GM21360 (cell line): Measurements from ENCODE around the gene PITRM1.
"Not testable (repeated sequence)": the region's sequence is repeated elsewhere in the genome, so short reads cannot be mapped to it uniquely, and the experiment has no call there.

Experiments
- ATAC-seq: cut with Tn5 transposase; IDR thresholded peaks from one replicate; pipeline ENCODE4 v1.9.1; 2021; ENCODE audit warnings: mild to moderate bottlenecking, moderate library complexity; ENCODE audit not compliant: unreplicated experiment

Gene PITRM1

DNA sequence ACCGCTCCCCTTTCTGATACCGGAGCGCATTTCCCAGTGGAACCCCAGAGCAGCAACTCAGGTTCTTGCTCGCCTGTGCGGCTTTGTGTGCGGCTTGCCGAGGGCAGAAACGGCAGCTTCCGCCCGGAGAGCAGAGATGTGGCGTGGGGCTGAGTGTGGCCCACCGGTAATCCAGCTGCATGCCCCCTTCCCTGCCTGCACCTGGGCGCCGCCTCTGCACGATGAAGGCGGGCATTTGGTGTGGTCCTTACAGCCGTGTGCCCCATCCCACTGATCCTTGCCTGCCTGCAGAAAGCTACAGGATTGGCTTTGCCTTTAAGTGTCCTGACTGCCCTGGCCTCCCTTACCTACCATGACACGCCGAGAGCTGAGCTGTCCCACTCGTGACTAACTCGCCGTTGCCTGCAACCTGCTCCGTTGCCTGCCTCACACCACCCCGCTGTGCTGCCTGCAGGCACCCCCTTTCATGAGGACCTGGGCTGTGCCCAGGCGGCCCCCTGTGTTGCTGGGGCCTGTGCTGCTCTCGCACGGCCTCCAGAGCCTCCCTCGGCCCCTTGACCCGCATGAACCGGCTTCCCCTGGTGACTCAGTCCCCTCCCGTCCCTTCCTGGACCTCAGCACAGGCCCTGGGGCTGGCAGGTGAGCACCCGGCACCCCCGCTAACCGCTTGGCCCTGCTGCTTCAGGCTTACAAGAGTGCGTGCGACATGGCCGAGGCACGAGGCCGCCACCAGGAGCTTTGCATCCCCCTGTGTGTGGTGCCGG is 48.0 kb downstream of the PITRM1 start:
- no peak for ATAC-seq

DNA sequence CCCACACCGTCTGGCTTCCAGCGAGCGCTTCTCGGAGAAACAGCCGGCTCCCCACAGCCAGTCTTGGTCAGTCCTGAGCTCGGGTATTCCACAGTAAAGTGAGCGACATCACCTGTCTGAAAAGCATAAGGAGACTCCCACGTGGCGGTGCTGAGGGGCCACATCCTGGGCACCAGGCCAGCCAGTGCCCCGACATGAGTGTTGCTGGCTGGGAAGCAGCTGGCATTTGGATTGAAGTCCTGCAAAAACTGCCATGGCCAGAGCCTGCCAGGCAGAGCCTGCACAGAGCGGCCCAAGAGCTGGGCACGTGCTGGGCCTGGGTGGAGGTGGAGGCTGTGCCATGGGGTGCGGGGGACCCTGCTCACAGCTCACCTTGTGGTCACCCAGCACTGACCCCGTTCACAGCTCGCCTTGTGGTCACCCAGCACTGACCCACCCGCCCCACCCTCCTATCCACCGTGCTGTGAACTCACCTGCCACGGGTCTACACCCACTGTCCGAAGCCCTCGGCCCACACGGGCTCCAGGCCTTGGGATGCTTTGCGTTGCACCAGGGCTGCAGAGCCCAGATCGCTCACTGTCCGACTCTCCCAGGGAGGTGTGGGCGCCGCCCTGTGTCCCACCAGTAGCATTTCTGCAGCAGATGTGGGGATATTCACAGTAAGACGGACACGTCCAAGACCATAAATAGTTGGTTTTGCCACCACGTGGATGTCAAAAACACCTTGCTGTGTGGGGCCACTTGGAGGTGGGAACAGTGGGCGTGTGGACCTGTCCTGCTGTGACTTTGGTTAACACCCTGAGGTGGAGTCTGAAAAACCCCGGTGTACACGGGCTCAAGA is 48.8 kb downstream of the PITRM1 start:
- no peak for ATAC-seq

DNA sequence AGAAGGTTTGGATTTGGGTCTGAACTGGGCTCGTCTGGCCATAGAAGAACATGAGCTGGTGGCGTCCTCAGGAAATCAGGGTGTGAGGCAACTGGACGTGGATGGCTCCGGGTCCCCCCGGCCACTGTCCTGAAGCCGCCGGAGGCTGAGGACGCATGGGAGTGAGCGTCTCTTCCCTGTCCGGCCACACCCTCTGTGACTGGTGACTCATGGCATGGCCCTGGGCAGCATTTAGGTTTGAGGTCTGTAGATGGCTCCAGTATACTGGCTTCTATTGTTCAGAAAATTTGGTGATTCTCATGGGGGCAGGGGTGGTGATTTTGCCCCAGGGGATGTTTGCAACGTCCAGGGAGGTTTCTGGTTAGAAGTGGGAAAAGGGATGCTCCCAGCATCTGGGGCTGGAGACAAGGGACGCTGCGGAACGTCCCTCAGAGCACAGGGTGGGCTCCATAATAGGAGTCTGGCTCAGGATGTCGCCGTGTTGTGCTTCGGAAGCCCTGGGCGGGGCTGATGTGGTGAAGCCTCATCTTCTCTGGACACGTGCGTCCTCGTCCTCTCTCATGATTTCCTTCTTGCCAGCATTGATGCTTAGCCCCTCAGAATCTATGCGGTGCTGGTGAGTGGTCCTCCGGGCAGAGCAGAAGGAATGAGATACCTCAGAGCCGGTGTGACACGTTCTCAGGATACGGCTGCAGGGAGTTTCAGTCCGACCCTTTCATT is 49.9 kb downstream of the PITRM1 start:
- no peak for ATAC-seq

DNA sequence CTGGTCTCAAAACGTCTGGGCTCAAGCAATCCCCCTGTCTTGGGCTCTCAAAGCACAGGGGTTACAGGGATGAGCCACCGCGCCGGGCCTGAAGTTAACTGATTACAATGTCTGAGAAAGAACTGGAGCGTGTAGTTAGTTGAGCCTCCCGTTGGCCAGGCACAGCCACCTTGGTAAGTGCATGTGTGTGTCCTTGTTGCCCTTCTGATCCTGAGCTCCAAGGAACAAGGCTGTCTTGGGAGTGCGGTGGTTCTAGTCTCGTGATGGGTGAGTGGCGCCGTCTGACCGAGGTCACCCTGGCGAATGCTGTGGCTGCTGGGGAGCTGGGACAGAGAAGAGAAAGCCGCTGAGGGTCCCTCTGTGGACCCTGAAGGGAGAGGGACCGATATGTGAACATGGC is 50.5 kb downstream of the PITRM1 start:
- no peak for ATAC-seq

DNA sequence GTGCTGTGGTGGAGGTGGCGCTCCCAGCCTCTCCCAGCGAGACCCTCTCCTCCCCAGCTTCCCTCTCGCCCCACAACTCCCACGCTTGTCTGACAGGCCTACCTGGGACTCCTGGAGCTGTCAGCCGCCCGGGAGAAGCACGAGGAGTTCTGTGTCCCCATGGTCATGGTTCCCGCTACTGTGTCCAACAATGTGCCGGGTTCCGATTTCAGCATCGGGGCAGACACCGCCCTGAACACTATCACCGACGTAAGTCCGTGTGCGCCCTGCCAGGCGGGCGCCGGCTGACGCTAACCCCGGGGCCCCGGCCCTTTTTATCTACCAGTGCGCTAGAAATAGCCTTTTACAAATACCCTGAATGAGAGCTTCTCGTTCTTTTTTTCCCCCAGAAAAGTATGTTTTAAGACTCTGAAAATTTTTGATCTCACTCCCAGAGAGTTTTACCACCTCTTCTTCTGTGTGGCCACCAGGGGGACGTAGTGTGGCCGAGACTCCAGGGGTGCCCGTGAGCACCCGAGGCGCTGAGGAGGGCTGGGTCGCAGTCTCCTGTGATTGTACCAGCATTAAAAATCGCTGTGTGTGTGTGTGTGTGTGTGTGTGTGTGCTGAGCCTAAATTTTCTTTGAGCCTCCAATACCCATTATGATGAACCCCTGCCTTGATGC is 52.7 kb downstream of the PITRM1 start:
- ATAC-seq: no peak

DNA sequence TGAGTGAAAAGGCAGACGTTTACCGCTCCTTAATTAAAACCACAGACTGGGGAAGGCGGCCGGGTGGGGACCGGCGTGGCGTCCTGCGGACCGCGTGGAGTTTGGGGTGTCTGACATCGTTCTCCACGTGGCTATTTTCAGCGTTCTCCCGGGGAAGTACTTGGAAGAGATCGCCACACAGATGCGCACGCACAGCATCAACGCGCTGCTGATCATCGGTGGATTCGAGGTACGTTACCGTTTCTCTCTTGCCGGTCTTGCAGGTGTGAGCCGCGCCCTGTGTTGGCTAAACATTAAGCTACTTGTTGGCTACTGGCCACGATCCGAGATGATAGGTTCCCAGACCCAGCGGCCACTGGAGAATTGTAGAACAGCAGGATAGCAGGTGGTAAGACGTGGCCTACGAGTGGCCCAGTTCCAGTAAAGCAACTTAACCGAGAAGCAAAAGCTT is 53.9 kb downstream of the PITRM1 start:
- ATAC-seq: no peak

DNA sequence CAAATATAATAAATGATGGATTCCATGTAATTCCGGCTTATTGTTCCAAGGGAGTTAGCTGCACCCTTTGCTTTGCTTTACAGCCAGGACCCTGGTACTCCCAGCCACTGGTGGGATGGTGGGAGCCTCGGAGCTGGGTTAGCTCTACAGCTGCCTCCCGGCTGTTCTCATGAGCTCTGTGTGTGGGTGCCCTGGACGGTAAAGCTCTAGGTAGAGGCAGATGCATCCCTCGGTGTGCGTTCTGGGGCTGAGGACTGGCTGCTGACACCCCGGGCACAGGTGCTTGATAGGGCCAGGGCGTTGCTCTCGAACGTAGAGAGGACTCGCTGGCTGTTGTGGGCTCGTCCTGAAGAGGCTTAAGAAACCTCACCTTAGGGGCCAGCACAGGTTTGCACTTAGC is 55.1 kb downstream of the PITRM1 start:
- ATAC-seq: no peak

DNA sequence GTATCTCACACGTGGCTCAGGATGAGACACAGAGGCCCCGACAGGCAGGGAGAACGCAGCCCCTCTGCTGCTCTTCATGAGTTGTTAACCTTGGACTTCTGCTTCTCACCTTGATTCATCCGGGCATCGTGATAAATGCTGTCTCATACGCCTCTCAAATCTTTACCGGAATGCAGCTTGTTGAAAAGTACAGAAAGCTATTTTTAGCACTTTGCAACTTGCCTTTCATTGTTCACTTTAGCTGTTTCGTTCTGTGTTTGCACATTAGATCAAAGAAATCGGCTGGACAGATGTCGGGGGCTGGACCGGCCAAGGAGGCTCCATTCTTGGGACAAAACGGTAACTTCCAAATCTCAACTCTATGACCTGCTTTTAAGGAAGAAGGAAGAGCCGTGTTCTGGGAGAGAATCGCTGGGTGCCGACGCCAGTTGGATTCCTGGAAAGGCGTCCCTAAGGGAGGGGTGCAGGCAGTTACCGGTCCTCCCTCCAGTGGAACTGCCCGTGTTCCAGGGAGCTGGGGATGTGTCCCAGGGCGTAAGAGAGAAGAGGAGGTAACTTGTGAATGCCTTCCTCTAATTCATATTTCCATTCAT is 56.0 kb downstream of the PITRM1 start:
- ATAC-seq: no peak

DNA sequence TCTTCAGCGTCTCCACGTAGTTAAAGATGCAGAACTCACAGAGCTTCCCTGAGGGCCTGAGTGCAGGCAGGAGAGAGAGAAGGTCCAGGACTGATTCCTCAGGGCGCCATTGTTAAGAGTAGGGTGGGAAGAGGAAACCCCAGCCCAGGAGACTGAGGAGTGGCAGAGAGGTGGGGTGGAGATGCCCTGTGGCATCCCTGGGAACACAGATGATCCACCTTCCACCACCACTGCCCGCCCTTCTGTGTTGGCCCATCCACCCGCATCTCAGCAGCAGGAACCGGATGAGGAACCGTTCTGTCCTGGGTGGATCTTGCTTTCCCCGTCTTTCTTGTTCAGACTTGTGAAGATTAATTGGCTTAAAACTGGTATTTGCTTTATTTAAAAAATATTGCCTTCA is 56.9 kb downstream of the PITRM1 start:
- no peak for ATAC-seq

DNA sequence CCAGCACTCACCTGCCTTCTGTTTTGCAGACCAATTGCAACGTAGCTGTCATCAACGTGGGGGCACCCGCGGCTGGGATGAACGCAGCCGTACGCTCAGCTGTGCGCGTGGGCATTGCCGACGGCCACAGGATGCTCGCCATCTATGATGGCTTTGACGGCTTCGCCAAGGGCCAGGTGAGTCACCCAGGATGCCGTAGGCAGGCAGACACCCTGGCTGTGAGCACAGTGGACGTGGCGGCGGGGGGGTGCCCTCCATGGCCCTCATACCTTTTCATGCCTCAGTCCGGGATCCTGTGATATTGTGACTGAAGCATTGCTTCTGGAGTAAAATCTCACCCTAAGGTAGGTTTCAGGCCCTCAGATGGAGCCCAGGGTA is 59.2 kb downstream of the PITRM1 start:
- ATAC-seq: no peak

DNA sequence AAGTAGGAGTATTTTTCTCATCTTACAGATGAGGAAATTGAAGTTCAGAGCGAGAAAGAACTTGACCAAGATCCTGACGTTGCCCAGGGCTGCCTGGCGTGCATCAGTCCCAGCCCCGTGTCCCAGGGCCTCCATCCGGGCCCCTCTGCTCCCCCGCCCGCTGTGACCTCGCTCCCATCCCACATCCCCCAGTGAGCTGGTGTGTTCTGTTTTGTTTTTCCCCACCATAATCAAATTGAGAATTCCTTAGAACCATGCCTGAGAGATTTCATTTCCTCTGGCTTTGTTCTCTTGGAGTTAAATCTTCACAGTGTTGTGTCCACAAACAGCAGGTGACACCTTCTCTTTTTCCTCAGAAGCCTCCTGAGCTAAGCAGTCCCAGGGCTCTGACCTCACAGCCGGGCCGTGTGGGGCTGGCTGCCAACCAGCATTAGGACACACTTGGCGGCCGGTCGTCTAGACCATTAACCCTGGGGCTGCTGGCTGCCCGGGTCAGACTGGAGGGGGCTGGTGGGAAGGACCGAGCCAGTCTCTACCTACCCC is 60.9 kb downstream of the PITRM1 start:
- no peak for ATAC-seq

DNA sequence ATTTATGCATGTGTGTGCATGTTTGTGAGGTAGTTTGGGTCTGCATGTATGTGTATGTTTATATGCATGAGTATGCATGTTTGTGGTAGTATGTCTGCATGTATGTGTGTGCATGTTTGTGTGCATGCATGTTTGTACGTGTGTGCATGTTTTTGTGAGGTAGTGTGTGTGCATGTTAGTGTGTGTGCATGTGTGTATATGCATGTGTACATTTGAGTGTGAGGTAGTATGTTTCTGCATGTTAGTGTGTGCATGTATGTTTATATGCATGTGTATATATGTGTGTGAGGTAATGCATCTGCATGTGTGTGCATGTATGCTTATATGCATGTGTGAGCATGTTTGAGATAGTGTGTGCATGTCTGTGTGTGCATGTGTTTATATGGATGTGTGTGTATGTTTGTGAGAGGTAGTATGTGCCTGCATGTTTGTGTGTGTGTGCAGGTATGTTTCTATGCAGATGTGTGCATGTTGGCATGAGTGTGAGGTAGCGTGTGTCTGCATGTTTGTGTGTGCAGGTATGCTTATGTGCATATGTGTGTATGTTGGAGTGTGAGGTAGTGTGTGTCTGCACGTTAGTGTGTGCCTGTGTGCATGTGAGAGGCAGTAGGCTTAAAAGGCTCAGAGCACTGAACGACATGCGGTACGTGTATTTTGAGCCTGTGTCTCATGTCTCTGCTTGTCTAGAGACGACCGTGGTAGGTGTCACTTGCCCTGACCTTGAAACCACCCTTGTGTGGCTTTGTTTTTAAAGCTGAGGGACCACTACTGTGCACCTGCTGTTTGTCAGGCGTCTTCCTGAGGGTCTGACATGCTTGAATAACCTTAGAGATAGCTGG is 61.6 kb downstream of the PITRM1 start:
- no peak for ATAC-seq

DNA sequence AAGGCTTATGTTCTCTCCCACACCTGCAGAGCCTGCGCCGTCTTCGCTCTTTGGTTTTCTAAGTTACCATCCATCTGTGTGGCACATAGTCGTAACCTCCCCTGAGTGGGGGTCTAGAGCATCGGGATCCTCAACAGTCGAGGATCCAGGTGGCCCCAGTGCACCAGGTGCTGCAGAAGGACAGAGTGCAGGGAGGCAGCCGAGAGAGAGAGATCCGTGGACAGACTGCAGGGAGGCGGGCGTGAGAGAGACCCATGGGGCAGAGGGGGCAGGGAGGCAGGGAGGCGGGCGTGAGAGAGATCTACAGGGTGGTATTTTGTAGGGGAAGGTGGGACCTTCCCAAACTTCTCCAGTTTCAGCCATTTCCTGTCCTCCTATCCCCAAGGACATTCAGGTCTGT is 62.9 kb downstream of the PITRM1 start:
- no peak for ATAC-seq

DNA sequence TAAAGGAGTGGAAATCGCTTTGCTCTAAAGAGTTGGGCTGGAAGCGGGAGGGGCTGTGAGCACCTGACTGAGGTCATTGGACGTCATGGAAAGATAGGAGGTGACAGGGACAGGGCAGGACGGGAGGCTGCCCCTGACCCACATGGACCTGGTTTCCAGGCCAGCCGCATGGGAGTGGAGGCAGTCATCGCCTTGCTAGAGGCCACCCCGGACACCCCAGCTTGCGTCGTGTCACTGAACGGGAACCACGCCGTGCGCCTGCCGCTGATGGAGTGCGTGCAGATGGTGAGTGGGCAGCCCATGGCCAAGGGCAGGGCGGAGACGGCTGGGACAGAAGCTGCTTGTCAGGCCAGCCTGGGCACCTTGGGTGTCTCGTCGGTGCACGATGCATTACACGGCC is 63.4 kb downstream of the PITRM1 start:
- ATAC-seq: no peak

DNA sequence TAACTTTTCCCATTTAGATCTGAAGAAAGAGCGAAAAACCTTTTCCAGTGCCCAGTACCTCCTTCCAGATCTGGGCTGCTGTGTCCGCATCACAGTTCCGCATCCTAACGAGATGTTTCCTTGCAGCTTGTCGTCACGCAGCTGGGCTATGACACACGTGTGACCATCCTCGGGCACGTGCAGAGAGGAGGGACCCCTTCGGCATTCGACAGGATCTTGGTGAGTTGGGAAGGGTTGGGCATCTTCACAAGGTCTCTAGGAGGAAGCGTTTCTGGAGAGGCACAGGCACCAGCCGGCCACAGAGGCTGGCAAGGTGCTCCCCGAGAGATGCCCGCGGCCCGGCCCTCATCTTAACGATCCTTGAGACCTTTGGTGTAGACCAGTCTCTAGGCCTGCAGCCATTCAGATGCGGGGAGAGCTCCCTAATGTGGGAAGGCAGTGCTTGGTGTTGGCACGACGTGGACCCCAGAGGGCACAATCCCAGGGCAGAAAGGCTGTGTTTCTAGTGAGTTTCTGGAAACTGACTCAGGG is 63.9 kb downstream of the PITRM1 start:
- no peak for ATAC-seq

DNA sequence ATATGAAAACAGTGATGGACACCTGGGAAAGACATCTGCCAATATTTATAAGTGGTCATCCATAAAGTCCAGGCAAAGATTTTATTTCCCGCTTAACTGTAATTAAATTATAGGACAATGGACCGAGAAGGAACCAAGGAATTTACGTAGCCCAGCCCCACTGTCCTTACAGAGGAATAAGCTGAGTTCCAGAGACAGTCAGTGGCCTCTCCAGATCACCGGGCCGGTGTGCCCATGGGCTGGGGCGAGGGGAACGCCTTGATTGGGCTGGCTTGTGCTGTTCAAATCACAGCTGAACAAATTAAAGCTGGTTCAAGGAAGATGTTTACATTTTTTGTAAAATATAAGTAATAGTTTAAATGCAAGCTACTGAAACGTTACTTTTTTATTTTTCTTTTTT is 64.5 kb downstream of the PITRM1 start:
- ATAC-seq: no peak

DNA sequence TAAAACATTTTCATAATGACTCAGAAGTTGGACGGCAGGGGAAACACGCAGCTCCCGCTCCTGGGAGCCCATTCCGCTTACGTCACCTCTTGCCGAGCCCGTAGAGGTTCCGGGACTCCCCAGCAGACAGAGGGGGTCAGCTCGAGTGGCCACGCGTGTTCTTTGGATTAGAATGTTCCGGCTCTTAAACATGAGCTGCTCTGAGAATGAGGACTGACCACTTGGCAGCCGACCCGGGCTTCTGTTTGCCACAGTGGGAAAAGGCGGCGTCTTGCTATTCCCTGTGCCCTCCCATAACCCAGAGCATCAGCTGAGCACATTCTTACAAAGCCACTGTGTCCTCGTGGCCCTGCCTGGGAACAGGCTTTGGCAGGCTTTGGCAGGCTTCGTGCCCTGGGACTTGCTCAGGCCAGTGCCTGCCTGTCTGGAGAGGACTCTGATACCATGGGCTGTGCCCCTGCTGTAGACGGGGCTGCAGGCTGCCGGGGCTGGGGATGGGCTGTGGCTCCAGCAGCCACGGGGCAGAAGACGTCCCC is 65.1 kb downstream of the PITRM1 start:
- no peak for ATAC-seq

DNA sequence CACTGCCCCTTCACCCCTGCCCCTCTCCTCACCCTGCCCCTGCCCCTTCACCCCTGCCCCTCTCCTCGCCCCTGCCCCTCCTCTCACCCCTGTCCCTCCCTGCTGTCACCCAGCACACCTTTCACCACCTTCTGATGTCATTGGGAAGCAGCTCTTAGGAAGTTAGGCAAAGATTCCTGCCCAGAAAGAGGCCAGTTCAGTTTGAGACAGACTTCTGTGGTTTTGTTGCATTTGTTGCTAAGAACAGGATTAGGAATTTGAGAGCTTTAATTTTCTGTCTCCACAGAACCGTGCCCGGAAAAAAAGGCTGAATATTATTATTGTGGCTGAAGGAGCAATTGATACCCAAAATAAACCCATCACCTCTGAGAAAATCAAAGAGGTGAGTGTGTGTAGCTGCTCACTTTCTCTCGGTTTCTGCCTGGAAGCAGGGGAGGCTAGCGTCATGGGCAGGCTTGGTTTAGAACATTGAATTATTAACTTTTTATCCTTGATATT is 65.6 kb downstream of the PITRM1 start:
- no peak for ATAC-seq

DNA sequence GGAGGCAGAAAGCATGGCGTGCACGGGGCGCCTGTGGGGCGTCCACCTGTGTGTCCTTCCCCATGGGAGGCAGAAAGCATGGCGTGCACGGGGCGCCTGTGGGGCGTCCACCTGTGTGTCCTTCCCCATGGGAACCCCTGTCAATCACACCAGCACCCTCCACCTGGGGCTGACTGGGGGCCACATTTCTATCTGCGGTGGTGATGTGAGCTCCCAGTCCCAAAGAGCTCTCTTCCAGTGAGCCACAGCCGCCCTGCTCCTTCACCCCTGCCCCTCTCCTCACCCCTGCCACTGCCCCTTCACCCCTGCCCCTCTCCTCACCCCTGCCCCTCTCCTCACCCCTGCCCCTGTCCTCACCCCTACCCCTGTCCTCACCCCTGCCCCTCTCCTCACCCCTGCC is 66.3 kb downstream of the PITRM1 start:
- ATAC-seq: not testable (repeated sequence)
